H1 (cell line): Measurements from ENCODE around the gene NHERF2. TPM values are rescaled to one million over a fixed set of nuclear protein-coding genes. Genes with fewer than 3 reads are reported as not detected.

Experiments used
- ATF3 ChIP-seq: IDR thresholded peaks from 2 replicates; pipeline ENCODE4 v1.6.1; 2011; ENCODE audit warnings: low read depth, mild to moderate bottlenecking, low read length; ENCODE audit not compliant: insufficient read depth
- CEBPB ChIP-seq: IDR thresholded peaks from 2 replicates; pipeline ENCODE4 v1.6.1; 2012; ENCODE audit warnings: low read depth, low read length
- CTCF ChIP-seq, 3 experiments: IDR thresholded peaks; 1 replicate in 2 of 3; 2 replicates in 1 of 3; pipeline versions ENCODE4 v1.5.1 to v1.6.1; 2011; ENCODE audit warnings: low read length in 3 of 3, mild to moderate bottlenecking in 3 of 3, inconsistent platforms in 2 of 3, low read depth in 1 of 3, moderate library complexity in 1 of 3; ENCODE audit not compliant: insufficient read depth in 1 of 3; ENCODE audit errors: control extremely low read depth in 1 of 3
- E2F6 ChIP-seq: IDR thresholded peaks from 2 replicates; pipeline ENCODE4 v1.6.1; 2012; ENCODE audit warnings: inconsistent platforms
- EP300 ChIP-seq, 2 experiments: IDR thresholded peaks; 1 replicate in 1 of 2; 2 replicates in 1 of 2; pipeline ENCODE4 v1.6.1; 2011 to 2012; ENCODE audit warnings: low read depth in 2 of 2, low read length in 2 of 2, mild to moderate bottlenecking in 2 of 2, borderline replicate concordance in 1 of 2, inconsistent platforms in 1 of 2, moderate library complexity in 1 of 2
- GABPA ChIP-seq: IDR thresholded peaks from 2 replicates; pipeline ENCODE4 v1.6.1; 2011; ENCODE audit warnings: mild to moderate bottlenecking, low read length, moderate library complexity, borderline replicate concordance; ENCODE audit not compliant: insufficient read depth
- JUND ChIP-seq: IDR thresholded peaks from 2 replicates; pipeline ENCODE4 v1.6.1; 2011; ENCODE audit warnings: mild to moderate bottlenecking, improper control_type of control experiment, low read length
- MAX ChIP-seq: IDR thresholded peaks from 2 replicates; pipeline ENCODE4 v1.6.1; 2012; ENCODE audit warnings: inconsistent platforms
- NANOG ChIP-seq: IDR thresholded peaks from 2 replicates; pipeline ENCODE4 v1.6.1; 2011; ENCODE audit warnings: low read length, low read depth, mild to moderate bottlenecking, inconsistent platforms; ENCODE audit not compliant: insufficient read depth, poor library complexity, severe bottlenecking
- RAD21 ChIP-seq, 2 experiments: IDR thresholded peaks in 1 of 2; conservative IDR thresholded peaks in 1 of 2; 2 replicates each; pipeline ENCODE4 v1.6.1; 2011; ENCODE audit warnings: low read depth in 2 of 2, low read length in 2 of 2, improper control_type of control experiment in 1 of 2, inconsistent platforms in 1 of 2, mild to moderate bottlenecking in 1 of 2, moderate library complexity in 1 of 2
- SIN3A ChIP-seq, 2 experiments: IDR thresholded peaks in 1 of 2; conservative IDR thresholded peaks in 1 of 2; 2 replicates each; pipeline ENCODE4 v1.6.1; 2011 to 2012; ENCODE audit warnings: low read length in 2 of 2, improper control_type of control experiment in 1 of 2, low read depth in 1 of 2, mild to moderate bottlenecking in 1 of 2
- SIRT6 ChIP-seq: IDR thresholded peaks from one replicate; pipeline ENCODE4 v1.7.1; 2012; ENCODE audit warnings: low read length, inconsistent platforms
- SP4 ChIP-seq: IDR thresholded peaks from 2 replicates; pipeline ENCODE4 v1.6.1; 2012; ENCODE audit warnings: low read length, inconsistent platforms
- SRF ChIP-seq: IDR thresholded peaks from 2 replicates; pipeline ENCODE4 v1.6.1; 2011; ENCODE audit warnings: mild to moderate bottlenecking, low read depth, low read length, moderate library complexity
- SUZ12 ChIP-seq: fragments of 200-600 bp; sonication (generic); IDR thresholded peaks from 2 replicates; pipeline ENCODE4 v1.6.1; 2012; ENCODE audit warnings: mild to moderate bottlenecking, inconsistent platforms, low read length, moderate library complexity, mixed read lengths
- TAF7 ChIP-seq: optimal IDR thresholded peaks from 2 replicates; pipeline ENCODE3; 2011; ENCODE audit warnings: low read depth, mild to moderate bottlenecking, inconsistent platforms, low read length, moderate library complexity, borderline replicate concordance
- TCF12 ChIP-seq: IDR thresholded peaks from 2 replicates; pipeline ENCODE4 v1.6.1; 2011; ENCODE audit warnings: low read depth, mild to moderate bottlenecking, low read length
- YY1 ChIP-seq: IDR thresholded peaks from 2 replicates; pipeline ENCODE4 v1.6.1; 2011; ENCODE audit warnings: low read depth, mild to moderate bottlenecking, low read length
- polyA plus RNA-seq, 7 experiments: library from polyadenylated mRNA; depleted of rRNA in 3 of 7; stranded (reverse) in 5 of 7; unstranded in 2 of 7; fragments of >200 nt in 5 of 7; fragments of 200-250 nt in 2 of 7; gene quantifications; 1 replicate in 5 of 7; 2 replicates in 1 of 7; 4 replicates in 1 of 7; pipeline versions ENCODE4 v1.2.1 to v1.2.3, GENCODE V29; 2011 to 2013; ENCODE audit warnings: missing spikeins in 2 of 7, mixed read lengths in 2 of 7
- total RNA-seq: library from RNA; stranded (reverse); fragmentation: NEBNext Ultra II Directional; extraction: Animal tissue kit (Norgen Biotek cat#: 25700); gene quantifications from 2 replicates; pipeline ENCODE4 v1.2.1, GENCODE V29; 2021

NHERF2 gene
- total and polyA plus RNA-seq, 2 of the 8 experiments (the other 6 are each of a cell fraction or from before 2014, with no cell fraction given) = 13.9 to 19.3 TPM

- TF ChIP-seq YY1 (peak; percentile 95), EP300 (IDR thresholded peaks at IDR 0.05; ENCODE audit: borderline replicate concordance in 1 of 2, low read depth in 2 of 2, low read length in 2 of 2) (peak in 1 of 2 experiments; percentile 12; a peak in 1 of 3 replicates), CTCF (IDR thresholded peaks at IDR 0.05; ENCODE audit: control extremely low read depth in 1 of 3, insufficient read depth in 1 of 3, low read depth in 1 of 3, low read length in 3 of 3) (peak in 2 of 3 experiments; percentile 98 to 99; a peak in 3 of 4 replicates), NANOG (peak; percentile 1), SIRT6 (no peak), SP4 (peak; percentile 95), SIN3A (conservative IDR thresholded peaks at IDR 0.05 in 1 of 2, IDR thresholded peaks at IDR 0.05 in 1 of 2; ENCODE audit: low read depth in 1 of 2, low read length in 2 of 2) (peak; percentile 93 to 98; a peak in 3 of 4 replicates), SRF (no peak), RAD21 (IDR thresholded peaks at IDR 0.05 in 1 of 2, conservative IDR thresholded peaks at IDR 0.05 in 1 of 2; ENCODE audit: low read depth in 2 of 2, low read length in 2 of 2) (peak; percentile 55 to 62), GABPA (peak; percentile 75; the same call in 1 of the 2 replicates), CEBPB (peak; percentile 26; the same call in 1 of the 2 replicates), ATF3 (peak; percentile 54; the same call in 1 of the 2 replicates), E2F6 (peak; percentile 81), TAF7 (peak; percentile 76), SUZ12 (no peak), JUND (peak; percentile 28; the same call in 1 of the 2 replicates), MAX (peak; percentile 89; the same call in 1 of the 2 replicates), TCF12 (0 out of 2 replicates have a peak, but pooled peaks have one; percentile 83)
Measured at GRCh38 chr16:2003827-2004641, 22.7 kb upstream of the NHERF2 start (continued).
